CD4-positive, alpha-beta T cell (primary cell): Measurements from ENCODE around the gene BHMT2. TPM values are rescaled to one million over a fixed set of nuclear protein-coding genes. Genes with fewer than 3 reads are reported as not detected.

Experiments
- ATAC-seq: fragments of 200-7000 bp; cut with Tn5 transposase; one replicate; pipeline ENCODE4 v1.10.0; 2022; ENCODE audit warnings: mild to moderate bottlenecking; ENCODE audit not compliant: poor library complexity
- CTCF ChIA-PET: fragments of 350-600 bp; sonication (Branson Sonifier 250); formaldehyde crosslinking; loops from one replicate; lab custom pipeline; 2021; ENCODE audit warnings: antibody characterized with exemption, inconsistent platforms; lab: Charles Lee
- POLR2A ChIA-PET: fragments of 350-600 bp; sonication (Branson Sonifier 250); formaldehyde crosslinking; loops from one replicate; lab custom pipeline; 2021; ENCODE audit warnings: antibody characterized with exemption, inconsistent platforms; lab: Charles Lee
- DNase-seq, 14 experiments: peaks; one replicate each; pipeline ENCODE4 v3.0.0-alpha.2; 2013 to 2020; ENCODE audit warnings: mixed read lengths in 2 of 14
- H3K27ac ChIP-seq, 2 donors: one replicate each; pipeline versions ENCODE4 v1.5.1 to v1.7.0; 2013; ENCODE audit warnings: low read length in 2 of 2, low read depth in 1 of 2, mild to moderate bottlenecking in 1 of 2
- H3K27me3 ChIP-seq, 2 experiments: 1 replicate in 1 of 2; 2 replicates in 1 of 2; pipeline versions ENCODE4 v1.6.1 to v1.7.0; 2013; ENCODE audit warnings: low read length in 2 of 2, control low read depth in 1 of 2, mild to moderate bottlenecking in 1 of 2, moderate library complexity in 1 of 2; ENCODE audit not compliant: insufficient read depth in 2 of 2, control insufficient read depth in 1 of 2
- H3K36me3 ChIP-seq: one replicate; pipeline ENCODE4 v1.6.1; 2013; ENCODE audit warnings: low read length, control low read depth; ENCODE audit not compliant: insufficient read depth
- H3K4me1 ChIP-seq: one replicate; pipeline ENCODE4 v1.6.1; 2013; ENCODE audit warnings: low read length, control low read depth; ENCODE audit not compliant: insufficient read depth
- H3K4me3 ChIP-seq: one replicate; pipeline ENCODE4 v1.5.1; 2013; ENCODE audit warnings: mild to moderate bottlenecking, low read length, moderate library complexity
- H3K9me3 ChIP-seq, 2 experiments: 1 replicate in 1 of 2; 2 replicates in 1 of 2; pipeline versions ENCODE4 v1.6.1 to v1.7.0; 2013; ENCODE audit warnings: low read length in 2 of 2, mild to moderate bottlenecking in 2 of 2, control low read depth in 1 of 2, moderate library complexity in 1 of 2; ENCODE audit not compliant: control insufficient read depth in 1 of 2, insufficient read depth in 1 of 2
- H3K27ac Mint-ChIP-seq: one replicate; pipeline ENCODE4 v1.8.0; 2020; ENCODE audit warnings: mixed read lengths
- H3K27me3 Mint-ChIP-seq: one replicate; pipeline ENCODE4 v1.8.0; 2021; ENCODE audit warnings: mixed read lengths
- H3K36me3 Mint-ChIP-seq: one replicate; pipeline ENCODE4 v1.8.0; 2021; ENCODE audit warnings: low read depth, mixed read lengths
- H3K4me1 Mint-ChIP-seq: one replicate; pipeline ENCODE4 v1.8.0; 2021; ENCODE audit warnings: low read depth, mixed read lengths
- H3K4me3 Mint-ChIP-seq: one replicate; pipeline ENCODE4 v1.8.0; 2020; ENCODE audit warnings: mild to moderate bottlenecking, mixed read lengths
- H3K9me3 Mint-ChIP-seq: one replicate; pipeline ENCODE4 v1.8.0; 2020; ENCODE audit warnings: mixed read lengths
- intact Hi-C, 2 experiments: fragments of 100-400 bp; cut with DNase I in 1 of 2; cut with micrococcal nuclease in 1 of 2; formaldehyde crosslinking; loops; one replicate each; pipeline versions ENCODE4 v1.15.1 to v1.9.0; 2023 to 2025; cut with DNase I, micrococcal nuclease
- total RNA-seq, 174 experiments: library from RNA in 2 of 174; stranded (reverse) in 2 of 174; gene quantifications; one replicate each; pipeline ENCODE4 v1.2.3 and lab custom pipeline; 2021 to 2026
- TF ChIP-seq, protein P1 (sequence below): fragments of 200-600 bp; IDR thresholded peaks from one replicate; pipeline ENCODE4 v1.8.0; 2022; ENCODE audit warnings: antibody characterized with exemption, mild to moderate bottlenecking

The BHMT2 gene
- total RNA-seq, 2 experiments from 2014 or later, result not detected

- CTCF ChIA-PET, result no interaction called here
- H3K4me1 ChIP-seq, result no peaks in the 10 kb centered on the region
- ATAC-seq, result no peak
Observed at GRCh38 chr5:79088507-79088906, 18.9 kb downstream of the BHMT2 start.

GRCh38 chr5:79091064-79091463, 21.5 kb downstream of the BHMT2 start:
- Histone ChIP-seq H3K27ac (no peak overlapping the region), H3K36me3 (no peaks in the 10 kb centered on the region), H3K27me3 (peaks cover 0 to 3% of the 10 kb centered on the region in 2 experiments), H3K4me3 (no peak overlapping the region), H3K4me1 (no peaks in the 10 kb centered on the region), H3K9me3 (no peaks in the 10 kb centered on the region)
- no peaks in the 10 kb centered on the region for H3K36me3 Mint-ChIP-seq
- H3K9me3 Mint-ChIP-seq, result no peaks in the 10 kb centered on the region
- H3K4me3 Mint-ChIP-seq, result no peak overlapping the region
- no peak for ATAC-seq
- DNase-seq, result no peak
- ChIA-PET POLR2A (no interaction called here), CTCF (no interaction called here)
- H3K27ac Mint-ChIP-seq, result no peak overlapping the region
- intact Hi-C loops, result no loop called here
- peaks cover 16% of the 10 kb centered on the region for H3K27me3 Mint-ChIP-seq
- TF ChIP-seq, protein P1, sequence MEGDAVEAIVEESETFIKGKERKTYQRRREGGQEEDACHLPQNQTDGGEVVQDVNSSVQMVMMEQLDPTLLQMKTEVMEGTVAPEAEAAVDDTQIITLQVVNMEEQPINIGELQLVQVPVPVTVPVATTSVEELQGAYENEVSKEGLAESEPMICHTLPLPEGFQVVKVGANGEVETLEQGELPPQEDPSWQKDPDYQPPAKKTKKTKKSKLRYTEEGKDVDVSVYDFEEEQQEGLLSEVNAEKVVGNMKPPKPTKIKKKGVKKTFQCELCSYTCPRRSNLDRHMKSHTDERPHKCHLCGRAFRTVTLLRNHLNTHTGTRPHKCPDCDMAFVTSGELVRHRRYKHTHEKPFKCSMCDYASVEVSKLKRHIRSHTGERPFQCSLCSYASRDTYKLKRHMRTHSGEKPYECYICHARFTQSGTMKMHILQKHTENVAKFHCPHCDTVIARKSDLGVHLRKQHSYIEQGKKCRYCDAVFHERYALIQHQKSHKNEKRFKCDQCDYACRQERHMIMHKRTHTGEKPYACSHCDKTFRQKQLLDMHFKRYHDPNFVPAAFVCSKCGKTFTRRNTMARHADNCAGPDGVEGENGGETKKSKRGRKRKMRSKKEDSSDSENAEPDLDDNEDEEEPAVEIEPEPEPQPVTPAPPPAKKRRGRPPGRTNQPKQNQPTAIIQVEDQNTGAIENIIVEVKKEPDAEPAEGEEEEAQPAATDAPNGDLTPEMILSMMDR, result no peak
- no peaks in the 10 kb centered on the region for H3K4me1 Mint-ChIP-seq

More at GRCh38 chr5:79088507-79088906, 18.9 kb downstream of the BHMT2 start:
- Histone ChIP-seq H3K4me3 (no peak overlapping the region), H3K27me3 (no peaks in the 10 kb centered on the region), H3K9me3 (no peaks in the 10 kb centered on the region), H3K36me3 (no peaks in the 10 kb centered on the region), H3K27ac (no peak overlapping the region)
- Mint-ChIP-seq H3K36me3 (no peaks in the 10 kb centered on the region), H3K27ac (no peak overlapping the region), H3K9me3 (no peaks in the 10 kb centered on the region), H3K4me3 (no peak overlapping the region), H3K27me3 (peaks cover 5% of the 10 kb centered on the region), H3K4me1 (no peaks in the 10 kb centered on the region)
- DNase-seq, result no peak
- TF ChIP-seq, protein P1, result no peak
- POLR2A ChIA-PET, result no interaction called here
- intact Hi-C loops, result no loop called here

DNA sequence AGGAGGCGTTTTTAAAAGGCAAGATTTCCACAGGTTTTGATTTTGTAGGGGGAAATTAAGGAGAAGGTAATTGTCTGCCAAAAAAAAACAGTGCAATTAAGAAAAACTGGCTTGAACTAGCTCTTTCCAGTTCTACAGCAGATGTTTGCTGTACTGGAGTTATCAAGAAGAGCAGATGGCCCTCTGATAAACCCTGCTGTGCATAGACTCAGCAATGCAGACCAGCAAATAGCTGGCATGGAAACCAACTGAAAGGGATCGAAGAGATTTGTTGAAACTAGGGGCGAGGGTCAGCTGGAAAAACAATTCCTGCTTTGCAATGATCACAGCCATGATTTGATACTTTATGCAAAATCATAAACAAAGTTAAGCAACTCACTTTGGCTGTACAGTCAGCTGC, 24.2 kb downstream of the BHMT2 start:
- no peaks in the 10 kb centered on the region for H3K36me3 ChIP-seq
- POLR2A ChIA-PET, result no interaction called here
- no peaks in the 10 kb centered on the region for H3K4me1 Mint-ChIP-seq
- no peaks in the 10 kb centered on the region for H3K9me3 Mint-ChIP-seq
- intact Hi-C loops, result no loop called here
- H3K27ac Mint-ChIP-seq, result no peak overlapping the region
- TF ChIP-seq, protein P1, result no peak
- peaks cover 16% of the 10 kb centered on the region for H3K27me3 Mint-ChIP-seq
- DNase-seq (no peak), ATAC-seq (no peak)
- H3K27ac ChIP-seq, result no peak overlapping the region
- H3K4me3 Mint-ChIP-seq, result no peak overlapping the region
- H3K9me3 ChIP-seq, result no peaks in the 10 kb centered on the region
- no peaks in the 10 kb centered on the region for H3K36me3 Mint-ChIP-seq
- no peak overlapping the region for H3K4me3 ChIP-seq
- no peaks in the 10 kb centered on the region for H3K4me1 ChIP-seq
- peaks cover 0 to 3% of the 10 kb centered on the region in 2 experiments for H3K27me3 ChIP-seq
- CTCF ChIA-PET, result no interaction called here
